CD1c-positive myeloid dendritic cell (primary cell): ENCODE measurements around the gene HOXD9.

ENCODE experiments used
- DNase-seq: peaks from one replicate; pipeline ENCODE4 v3.0.0-alpha.2; 2016; ENCODE audit errors: extremely low spot score

Gene HOXD9

DNA sequence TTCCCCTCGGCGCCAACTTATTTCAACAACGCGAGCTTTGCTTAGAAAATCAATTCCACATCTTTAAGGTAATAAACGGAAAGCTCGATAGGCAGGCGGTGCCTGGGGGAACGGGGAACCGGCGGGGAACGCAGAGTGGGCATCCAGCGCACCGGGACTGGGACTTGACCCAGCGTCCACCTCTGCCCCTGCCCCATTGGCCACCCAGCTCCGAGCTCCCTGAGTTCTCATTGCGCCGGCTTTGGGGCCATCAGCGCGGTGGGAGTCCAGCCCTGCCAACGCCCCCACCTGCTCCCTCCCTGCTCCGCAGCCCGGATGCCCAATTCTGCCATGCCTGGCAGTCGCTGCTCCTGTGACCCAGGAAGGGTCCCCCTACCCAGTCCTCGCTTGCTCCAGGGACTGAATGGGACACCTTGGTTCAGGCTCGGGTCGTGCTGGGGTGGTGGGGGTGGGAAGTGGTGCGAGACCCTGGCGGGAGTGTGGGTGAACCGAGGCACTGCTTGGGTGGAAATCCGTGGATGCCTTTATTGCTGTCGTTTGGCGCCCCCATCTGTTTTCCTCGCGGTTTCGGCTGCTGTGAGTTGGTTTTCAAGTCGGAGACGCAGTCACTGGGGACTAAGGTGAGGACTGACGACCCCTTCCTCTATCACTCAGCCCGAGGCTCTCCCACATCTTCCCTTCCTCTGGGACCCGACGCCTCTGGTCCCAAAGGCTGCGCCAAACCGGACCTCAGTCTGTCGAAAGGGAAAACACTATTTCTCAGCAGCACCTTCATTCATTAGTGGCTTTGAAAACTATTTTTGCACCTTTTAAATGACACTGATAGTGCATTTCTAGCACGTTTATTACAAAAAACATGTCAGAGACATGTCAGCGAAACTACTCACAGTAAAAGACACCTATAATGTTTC is 36.4 kb upstream of the HOXD9 start:
- no peak for DNase-seq

GRCh38 chr2:176087330-176088047 is 35.0 kb upstream of the HOXD9 start:
- DNase-seq = no peak

- peak; percentile 46 for DNase-seq
These were observed 34.2 kb upstream of the HOXD9 start for GRCh38 chr2:176088048-176088936.

DNA sequence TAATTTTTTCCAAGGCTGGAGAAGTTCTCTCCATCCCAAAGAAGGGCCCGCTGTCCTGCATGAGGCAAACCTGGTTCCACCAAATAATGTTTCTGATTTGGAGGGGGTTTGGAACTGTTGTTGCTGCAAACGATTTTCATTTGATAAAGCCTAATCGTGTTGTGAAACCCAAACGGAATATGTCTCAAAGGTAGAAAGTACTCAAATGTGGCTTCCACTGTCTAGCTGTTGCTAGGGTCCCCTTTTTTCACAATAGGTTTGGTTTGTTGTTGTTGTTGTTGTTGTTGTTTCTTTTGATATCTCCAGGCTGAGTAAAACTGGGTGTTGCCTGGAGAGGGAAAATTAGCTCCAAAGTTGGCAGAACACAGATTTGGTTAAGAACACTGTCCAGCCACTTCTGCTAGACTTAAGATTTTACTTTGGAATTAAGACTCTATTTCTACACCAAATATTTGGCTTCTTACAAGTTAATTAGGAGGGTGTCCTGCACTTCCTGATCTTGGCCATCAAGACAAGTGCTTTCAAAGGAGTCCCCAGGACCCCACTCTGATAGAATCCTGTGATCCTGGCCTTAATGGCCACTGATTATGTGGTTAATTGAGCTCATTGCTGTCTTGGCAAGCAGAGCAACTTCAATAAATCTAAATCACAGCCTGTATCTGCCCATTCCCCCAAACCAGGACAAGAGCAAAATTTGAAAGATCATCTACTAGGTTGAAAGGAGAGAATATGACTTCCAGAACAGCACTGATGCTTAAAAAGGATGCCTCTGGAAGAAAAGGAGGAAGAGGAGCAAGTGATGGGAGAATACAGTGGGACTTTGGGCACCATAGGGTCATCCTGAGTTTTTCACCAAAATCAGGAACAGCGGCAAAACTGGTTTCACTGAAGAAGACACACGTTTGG is 33.3 kb upstream of the HOXD9 start:
- DNase-seq = no peak

DNA sequence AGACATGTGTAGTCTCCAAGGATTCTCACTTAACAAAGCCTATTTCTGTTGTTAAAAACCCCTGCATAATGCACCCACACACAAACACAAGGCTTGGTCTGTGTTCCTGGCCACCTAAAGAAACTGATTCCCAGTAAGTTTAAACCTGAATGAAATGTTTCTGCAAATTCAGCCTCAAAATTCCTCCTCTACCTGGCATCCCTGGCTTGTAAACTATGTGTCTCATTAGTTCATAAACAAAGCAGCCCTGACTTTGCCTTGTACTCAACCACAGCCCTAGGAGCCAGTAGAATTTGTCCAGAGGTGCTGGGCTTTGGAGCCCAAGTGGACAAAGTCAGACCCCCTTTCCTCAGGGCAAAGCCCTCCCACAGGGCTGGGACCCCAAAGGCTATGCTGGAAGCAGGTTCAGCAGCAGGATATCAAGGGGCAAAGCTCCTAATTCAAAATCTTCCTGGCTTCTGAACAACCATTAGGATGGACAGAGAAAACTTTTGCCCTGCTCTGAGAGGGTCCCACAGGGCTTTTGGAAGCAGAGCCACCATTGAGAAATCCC is 32.6 kb upstream of the HOXD9 start:
- DNase-seq = no peak

- no peak for DNase-seq
These were observed 31.7 kb upstream of the HOXD9 start for GRCh38 chr2:176090862-176091261.

DNA sequence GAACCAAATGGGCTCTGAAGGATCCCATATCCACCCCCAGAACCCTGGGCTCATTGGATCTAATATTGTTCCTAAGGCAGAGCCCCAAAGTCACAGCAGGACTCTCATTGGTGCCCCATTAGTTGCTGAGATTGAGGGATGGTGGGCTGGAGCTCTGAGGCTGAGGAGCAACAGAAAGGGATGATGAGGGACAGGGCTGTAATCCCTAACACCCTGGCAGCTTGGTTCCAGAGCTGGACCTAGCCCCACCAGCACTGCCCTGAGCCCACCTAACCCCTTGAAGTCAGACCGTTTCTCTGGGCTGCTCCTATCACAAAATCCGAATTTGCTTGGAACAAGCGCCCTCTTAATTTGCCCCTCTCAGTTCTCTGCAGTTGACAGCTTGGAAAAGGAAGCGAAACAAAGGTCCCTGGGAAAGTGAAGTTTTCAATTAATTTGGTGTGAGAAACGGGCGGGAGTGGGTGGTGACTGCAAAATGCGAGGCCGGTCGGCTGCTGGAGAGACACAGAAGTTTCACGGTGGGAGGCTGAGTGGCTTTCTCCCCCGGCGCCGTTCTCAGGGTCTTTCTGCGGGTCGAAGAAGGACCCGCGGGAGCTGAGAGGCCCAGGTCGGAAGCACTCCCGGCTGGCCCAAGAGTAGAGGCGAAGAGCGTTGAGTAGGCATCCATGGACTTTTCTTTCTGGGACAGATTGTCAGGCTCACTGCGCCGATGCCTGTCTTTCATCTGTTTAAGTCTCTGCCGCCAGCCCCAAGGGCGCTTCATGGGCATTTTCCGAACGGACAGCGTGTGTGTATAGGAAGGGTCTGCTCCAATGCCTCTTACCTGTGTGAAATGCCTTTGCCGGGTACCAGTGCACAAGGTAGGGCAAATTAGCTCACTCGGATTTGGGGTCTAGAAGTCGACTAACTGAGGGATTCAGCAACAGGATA is 30.9 kb upstream of the HOXD9 start:
- DNase-seq = peak; percentile 28

DNA sequence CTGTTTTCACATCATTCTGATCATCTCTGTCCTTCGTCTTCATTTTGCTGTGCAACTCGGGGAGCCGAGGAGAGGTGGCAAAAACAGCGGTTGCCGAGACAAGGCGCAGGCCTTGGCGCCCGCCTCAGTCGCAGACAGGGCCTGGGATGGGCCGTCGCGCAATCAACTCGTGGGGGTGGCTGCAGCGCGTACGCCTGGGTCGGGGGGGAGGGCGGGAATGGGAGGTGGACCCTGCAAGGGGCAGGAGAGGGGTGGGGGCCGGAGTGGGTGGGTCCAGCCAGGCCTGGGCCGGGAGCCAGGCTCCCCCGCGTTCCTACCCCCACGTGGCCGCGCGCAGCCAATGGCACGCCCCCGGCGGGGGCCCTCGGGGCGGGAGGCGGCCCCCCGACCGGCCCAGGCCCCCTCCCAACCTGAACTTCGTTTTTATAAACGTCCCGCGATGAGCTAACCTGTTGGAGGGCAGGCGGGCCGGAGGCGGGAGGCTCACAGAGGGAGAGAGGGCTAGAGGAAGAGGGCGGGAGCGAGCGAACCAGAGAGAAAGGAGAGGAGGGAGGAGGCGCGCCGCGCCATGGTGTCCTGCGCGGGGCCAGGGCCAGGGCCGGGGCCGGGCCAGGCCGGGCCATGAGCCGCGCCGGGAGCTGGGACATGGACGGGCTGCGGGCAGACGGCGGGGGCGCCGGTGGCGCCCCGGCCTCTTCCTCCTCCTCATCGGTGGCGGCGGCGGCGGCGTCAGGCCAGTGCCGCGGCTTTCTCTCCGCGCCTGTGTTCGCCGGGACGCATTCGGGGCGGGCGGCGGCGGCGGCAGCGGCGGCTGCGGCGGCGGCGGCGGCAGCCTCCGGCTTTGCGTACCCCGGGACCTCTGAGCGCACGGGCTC is 30.0 kb upstream of the HOXD9 start, which contains the start of gene HOXD13:
Gene HOXD13, plus strand, starts transcription at position 452 of the 875 bp plus-strand sequence. Its CDS starts 170 bp downstream, at position 622.
- no peak for DNase-seq

DNA sequence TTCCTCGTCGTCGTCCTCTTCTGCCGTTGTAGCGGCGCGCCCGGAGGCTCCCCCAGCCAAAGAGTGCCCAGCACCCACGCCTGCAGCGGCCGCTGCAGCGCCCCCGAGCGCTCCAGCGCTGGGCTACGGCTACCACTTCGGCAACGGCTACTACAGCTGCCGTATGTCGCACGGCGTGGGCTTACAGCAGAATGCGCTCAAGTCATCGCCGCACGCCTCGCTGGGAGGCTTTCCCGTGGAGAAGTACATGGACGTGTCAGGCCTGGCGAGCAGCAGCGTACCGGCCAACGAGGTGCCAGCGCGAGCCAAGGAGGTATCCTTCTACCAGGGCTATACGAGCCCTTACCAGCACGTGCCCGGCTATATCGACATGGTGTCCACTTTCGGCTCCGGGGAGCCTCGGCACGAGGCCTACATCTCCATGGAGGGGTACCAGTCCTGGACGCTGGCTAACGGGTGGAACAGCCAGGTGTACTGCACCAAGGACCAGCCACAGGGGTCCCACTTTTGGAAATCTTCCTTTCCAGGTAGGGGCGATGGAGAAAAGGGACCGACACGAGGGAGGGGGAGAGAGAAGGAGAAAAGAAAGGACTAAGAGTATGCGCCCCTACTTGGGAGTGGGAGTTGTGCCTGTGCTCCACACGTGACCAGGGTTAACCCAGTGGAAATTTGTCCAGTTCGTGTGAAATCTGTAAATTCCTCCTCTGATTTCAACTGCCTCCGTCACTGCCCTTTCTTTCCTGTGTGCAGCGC is 29.2 kb upstream of the HOXD9 start:
- no peak for DNase-seq

- DNase-seq = no peak
These were observed 28.6 kb upstream of the HOXD9 start for GRCh38 chr2:176093898-176094249.

DNA sequence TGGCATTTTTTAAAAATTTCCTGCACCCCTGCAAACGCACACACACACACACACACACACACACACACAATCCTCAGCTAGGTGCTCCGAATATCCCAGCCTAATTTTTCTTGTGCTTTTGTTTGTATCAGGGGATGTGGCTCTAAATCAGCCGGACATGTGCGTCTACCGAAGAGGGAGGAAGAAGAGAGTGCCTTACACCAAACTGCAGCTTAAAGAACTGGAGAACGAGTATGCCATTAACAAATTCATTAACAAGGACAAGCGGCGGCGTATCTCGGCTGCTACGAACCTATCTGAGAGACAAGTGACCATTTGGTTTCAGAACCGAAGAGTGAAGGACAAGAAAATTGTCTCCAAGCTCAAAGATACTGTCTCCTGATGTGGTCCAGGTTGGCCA is 28.2 kb upstream of the HOXD9 start:
- no peak for DNase-seq

DNA sequence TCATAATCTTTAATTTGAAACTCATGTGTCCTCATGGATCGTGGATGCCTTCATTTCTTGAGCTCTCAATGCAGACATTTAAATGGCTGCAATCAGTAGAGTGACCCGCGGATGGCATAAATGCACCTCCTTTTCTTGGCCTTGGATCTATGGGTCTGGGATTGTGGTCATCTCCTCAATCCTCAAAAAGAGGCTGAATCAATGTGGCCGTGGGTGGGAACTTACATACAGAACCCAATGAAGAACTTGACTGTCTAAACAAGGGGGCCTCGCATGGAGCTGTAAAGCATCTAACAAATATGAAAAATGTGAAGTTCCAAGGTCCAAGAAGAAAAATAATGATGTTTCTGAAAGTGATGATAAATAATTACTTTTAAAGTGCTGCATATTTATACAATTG is 27.1 kb upstream of the HOXD9 start:
- DNase-seq = no peak

GRCh38 chr2:176096243-176096985 is 26.1 kb upstream of the HOXD9 start:
- no peak for DNase-seq

GRCh38 chr2:176096986-176097819 is 25.3 kb upstream of the HOXD9 start:
- DNase-seq = peak; percentile 71

GRCh38 chr2:176097820-176098365 is 24.6 kb upstream of the HOXD9 start:
- DNase-seq = no peak
